Left renal pelvis (tissue), 4 donors: ENCODE data around the gene MYCBPAP. TPM values are rescaled to one million over a fixed set of nuclear protein-coding genes. Genes with fewer than 3 reads are reported as not detected.

Experiments
- DNase-seq, 4 donors: peaks; one replicate each; pipeline ENCODE4 v3.0.0-alpha.2; 2013; ENCODE audit warnings: low read depth in 4 of 4, low spot score in 3 of 4
- polyA plus RNA-seq, 4 donors: library from polyadenylated mRNA; unstranded; fragments of 120-200 nt; gene quantifications; one replicate each; pipeline ENCODE4 v1.2.1, GENCODE V29; 2013; ENCODE audit not compliant: insufficient read length in 4 of 4

The MYCBPAP gene
- polyA plus RNA-seq, 4 donors: 1.4 to 3.4 (median 2.4) TPM

GRCh38 chr17:50514936-50515702 lies 6.9 kb downstream of the MYCBPAP start:
- DNase-seq: no peak

DNA sequence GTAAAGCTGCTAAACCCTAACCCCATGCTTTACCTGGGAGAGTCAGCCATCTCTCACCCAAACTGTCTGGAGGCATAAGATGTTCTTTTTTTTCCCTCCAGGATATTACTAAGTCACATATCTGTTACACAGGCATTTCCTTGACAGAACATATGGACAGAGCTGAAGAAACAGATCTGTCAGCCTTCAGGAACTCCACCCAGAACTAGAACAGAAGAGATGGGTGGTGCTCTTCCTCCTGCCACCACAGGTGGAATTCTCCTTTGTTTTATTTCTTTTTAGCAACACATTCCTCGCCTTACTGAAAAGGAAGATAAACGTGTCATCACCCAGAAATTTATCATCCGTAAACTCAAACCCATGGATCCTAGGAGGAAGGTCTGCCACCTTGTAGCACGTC lies 8.8 kb downstream of the MYCBPAP start:
- no peak for DNase-seq

DNA sequence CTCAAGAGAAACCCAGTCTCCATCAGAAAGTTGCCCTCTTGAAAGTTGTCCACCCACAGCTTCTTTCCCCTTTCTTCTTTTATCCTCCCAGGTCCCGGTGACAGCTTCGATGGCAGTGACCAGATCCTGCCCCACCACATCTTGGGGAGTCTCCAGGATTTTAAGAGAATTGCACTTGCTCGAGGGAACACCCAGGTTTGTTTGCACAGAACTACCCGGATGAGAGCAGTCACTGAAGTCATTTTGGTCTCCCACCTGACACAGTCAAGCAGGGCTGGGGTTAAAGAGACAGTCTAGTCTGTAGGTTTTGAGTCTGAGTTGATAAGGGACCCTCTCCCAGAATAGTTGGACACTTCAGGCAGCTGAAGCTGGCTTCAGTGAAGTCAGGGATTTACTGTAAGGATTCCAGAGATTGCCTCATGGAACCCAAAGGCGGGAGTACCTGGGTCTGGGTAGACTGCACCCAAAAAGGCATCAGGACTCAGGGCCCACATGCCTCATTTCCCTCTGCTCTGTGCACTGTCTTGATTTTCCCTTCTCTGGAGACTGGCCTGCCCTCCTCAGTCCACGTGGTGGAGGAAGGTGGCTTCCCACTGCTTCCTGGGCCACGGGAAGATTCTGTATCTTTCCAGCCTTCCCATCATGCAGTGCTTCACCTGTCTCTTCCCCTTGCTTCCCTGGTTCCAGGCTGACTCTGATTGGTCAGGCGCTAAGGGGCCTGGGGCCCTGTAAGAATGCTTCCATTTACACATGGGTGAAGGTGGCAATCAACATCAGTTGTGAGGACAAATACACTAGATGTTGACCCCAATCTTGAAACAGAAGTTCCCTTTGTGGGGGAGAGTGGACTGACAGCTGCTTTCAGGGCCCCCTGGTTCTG lies 9.5 kb downstream of the MYCBPAP start:
- no peak for DNase-seq

DNA sequence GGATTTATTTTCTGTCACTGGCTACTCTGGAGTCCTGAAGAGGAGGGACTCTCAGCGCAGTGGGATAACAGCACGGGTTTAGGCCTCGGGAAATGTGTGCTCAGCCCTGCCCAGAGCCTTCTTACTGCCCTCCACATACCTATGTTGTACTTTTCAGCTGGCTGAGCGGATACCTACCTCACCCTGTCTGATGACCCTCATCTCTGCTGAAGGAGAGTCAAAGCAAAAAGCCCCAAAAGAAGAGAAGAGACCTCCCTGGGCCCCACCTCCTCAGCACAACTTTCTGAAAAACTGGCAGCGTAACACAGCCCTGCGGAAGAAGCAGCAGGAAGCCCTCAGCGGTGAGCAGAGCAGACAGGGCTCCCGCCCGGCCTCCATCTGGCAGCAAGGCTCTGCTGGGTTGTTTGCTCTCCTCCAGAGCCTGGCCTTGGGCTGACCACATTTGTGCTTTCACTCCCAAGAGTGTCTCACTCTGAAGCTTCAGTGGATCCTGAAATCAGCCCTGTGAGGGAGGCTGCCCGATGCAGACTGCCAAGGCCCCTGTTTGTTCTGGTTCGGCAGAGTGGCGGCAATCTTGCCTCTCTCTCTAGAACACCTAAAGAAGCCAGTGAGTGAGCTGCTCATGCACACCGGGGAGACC lies 10.3 kb downstream of the MYCBPAP start:
- no peak for DNase-seq

DNA sequence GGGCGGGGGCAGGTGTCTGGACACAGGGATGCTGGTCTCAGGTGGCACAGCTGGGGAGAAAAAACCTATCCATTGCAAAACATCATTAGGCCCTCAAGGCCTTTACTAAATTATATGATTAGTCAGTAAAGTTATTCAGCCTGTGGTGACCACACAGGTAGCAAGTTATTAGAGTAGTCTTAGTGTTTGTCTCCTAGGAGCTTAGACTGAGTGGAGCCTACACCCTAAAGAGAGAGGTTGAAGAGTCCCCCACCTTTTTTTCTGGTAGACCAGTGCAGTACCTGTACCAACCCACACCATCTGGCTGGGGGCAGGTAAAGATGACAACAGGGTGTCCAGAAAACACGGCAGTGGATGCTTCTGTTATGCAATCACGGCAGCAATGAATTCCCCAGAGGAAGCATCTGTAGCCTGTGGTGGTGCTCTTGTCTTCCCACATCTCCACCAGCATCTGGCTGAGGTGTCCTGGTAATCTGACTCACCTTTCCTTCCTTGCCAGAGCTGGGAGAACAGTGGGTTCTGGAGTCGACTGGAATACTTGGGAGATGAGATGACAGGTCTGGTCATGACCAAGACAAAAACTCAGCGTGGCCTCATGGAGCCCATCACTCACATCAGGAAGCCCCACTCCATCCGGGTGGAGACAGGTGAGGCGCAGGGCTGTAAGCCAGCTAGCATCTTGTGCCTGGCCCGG lies 11.0 kb downstream of the MYCBPAP start:
- DNase-seq: no peak

GRCh38 chr17:50520483-50520882 lies 12.2 kb downstream of the MYCBPAP start:
- no peak for DNase-seq

- DNase-seq: no peak
Measured at GRCh38 chr17:50521514-50521913, 13.3 kb downstream of the MYCBPAP start.

DNA sequence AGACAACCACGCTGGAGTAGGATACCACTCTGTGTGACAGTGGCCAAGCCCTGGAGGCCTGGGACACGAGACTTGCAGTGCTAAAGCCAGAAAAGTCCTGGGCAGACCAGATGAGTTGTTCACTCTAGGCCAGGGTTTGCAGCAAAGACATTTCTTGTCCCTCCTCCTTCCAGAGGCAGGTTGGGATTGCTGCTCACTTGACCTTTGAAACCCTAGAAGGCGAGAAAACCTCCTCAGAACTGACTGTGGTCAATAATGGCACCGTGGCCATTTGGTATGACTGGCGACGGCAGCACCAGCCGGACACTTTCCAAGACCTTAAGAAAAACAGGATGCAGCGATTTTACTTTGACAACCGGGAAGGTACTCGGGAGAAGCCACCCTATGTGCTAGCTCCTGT lies 14.5 kb downstream of the MYCBPAP start:
- DNase-seq: no peak

DNA sequence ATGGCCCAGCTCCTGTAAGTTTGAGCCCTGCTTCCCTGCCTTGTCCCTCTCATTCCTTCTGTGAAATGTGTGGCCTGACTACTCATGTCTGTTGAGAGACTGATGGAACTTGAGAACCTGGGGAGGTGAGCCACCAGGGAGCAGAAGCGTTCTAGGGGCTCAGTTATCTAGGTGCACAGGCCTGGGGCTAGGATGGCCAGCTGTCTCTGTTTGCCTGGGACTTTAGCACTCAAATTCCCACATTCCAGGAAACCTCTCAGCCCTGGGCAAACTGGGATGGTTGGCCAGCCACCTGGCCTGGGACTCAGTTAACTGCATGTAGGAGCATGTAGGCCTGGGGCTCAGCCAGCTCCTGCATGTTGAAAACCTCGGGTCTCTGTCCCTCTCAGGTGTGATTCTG lies 15.0 kb downstream of the MYCBPAP start:
- no peak for DNase-seq

DNA sequence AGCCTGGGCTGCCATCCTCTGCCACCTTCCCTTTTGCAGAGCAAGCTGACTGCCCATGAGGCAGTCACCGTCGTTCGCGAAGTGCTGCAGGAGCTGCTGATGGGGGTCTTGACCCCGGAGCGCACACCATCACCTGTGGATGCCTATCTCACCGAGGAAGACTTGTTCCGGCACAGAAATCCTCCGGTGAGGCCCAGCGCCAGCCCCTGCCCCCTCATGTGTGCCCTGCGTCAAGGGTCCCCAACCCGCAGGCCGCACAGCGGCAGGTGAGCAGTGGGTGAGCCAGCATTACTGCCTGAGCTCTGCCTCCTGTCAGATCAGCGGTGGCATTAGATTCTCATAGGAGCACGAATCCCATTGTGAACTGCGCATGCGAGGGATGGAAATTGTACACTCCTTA lies 16.6 kb downstream of the MYCBPAP start:
- DNase-seq: no peak

- no peak for DNase-seq
Measured at GRCh38 chr17:50527155-50527762, 19.0 kb downstream of the MYCBPAP start.

- DNase-seq: no peak
Measured at GRCh38 chr17:50527949-50528474, 19.8 kb downstream of the MYCBPAP start.

DNA sequence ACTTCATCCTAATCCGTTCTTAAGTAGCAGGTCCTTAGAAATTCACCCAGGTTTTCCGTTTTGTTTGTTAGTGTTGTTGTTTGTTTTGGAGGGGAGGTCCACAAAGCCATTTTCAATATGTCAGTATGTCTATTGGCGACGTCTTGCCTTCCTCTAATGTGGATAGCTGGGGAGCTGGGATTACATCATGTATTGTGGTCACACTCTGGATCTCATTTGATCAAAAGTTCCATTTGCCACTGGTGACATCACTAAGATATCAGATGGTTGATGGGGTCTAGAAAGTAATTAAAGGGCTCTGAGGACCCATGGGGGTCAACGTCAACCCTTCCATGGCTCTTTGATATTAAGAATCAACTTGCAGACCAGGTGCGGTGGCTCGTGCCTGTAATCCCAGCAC lies 21.6 kb downstream of the MYCBPAP start:
- DNase-seq: no peak

DNA sequence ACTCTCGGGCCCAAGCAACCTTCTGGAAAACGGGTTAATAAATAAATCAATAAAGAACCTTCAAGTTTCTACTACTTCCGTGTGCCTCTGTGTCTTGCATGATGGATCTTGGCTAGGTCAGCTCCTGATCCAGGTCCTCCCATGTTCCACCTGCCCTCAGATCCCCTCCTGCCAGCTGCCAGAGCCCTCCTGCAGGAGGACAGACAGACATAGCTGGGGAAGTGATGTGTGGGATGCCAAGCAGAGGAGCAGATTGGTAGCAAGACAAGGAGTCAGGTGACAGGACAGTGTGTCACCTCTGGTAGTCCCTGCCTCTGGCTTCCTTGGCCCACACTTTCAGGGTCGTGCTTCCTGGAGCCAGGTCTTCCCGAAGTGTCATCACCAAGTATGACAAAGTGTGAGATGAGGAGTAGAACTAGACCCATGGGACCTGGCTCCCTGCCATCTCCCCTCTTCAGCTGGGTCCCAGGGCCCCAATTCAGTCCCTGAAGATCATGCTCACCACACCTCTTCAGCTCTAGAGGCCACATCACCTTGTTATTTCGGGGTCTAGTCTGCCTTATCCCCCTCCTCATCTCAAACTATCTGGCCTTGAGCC lies 23.3 kb downstream of the MYCBPAP start:
- DNase-seq: no peak

DNA sequence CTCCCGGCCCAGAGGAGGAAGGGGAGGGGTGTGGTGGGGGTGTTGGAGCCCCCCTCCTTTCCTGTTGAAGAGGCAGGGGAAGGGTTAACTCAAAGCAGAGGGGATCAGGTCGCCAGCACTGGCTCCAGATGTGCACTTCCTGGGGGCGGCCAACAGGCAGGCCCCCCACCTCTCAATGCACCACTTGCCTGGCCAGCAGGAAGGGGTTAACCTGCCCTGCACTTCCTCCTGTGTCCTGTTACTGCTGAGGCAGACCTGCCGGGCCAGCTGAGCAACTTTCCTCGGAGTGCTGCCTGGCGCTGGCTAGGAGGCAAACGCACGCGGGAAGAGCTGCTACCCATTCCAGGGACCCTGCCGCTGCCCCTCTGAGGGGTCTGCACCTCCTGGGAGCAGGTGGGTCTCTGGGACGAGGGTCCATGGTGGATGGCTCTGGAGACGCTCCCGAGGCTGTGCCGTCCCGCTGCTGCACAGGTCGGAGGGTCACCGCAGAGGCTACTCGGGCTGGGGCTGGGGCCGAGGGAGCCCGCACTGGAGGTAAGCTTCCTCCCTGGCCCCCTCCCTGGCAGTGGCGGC lies 24.3 kb downstream of the MYCBPAP start, which contains the start of gene EPN3:
Gene EPN3, plus strand, starts transcription at position 284 of the 573 bp plus-strand sequence. CDS start 3,822 bp downstream, outside the sequence.
- DNase-seq: no peak

DNA sequence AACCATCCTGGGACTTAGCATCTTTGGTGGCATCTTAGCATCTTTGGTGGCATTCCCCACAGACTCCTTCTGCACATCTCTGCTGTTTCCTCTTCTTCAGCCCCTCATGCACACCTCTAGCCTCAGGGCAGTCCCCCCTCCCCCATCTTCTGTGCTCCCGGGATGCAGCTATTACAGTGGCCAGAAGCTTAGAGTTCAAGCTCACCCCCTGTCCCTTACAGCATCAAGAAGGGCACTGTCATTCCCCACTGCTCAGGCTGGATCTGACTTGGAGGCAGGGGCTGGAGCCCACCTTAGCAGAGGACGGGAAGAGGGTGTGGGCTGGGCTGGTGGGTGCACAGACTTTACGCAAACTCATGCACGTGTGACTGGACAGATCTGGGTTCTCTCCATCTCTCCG lies 24.9 kb downstream of the MYCBPAP start:
- DNase-seq: no peak

GRCh38 chr17:50533720-50534148 lies 25.5 kb downstream of the MYCBPAP start:
- DNase-seq: no peak

DNA sequence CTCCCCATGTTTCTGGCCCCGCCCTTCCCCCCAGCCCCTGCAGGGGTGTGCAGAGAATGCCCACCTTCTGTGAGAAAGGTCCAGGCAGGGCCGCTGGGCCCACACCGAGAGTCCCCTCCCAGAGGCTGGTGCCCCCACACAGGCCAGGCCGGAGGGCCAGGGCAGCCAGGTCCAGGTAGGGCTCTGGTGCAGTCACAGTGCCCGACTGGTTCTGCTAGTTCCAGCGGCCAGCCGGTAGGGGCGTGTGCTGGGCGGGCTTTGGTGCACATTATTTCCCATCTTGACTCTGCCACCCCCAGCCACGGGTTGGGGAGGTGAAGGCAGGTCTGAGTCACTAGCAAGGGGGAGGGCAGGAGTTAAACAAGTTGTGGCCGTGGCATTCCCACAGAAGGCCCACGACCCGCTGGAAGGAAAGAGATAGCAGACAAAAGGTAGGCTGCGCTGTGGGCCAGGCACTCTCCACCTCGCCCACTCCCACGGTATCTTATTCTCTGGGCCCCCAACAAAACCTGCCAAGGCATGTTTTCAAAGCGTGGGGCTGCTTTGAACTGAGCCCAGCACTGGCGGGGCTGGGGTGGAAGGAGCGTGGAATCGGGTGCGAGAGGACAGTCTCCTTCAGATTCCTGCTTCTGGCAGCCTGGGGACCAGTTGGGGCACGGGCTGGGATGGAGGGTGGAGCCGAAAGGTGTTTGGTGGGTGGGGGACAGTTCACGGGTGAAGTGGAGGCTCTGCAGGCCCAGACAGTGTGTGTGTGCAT lies 26.2 kb downstream of the MYCBPAP start:
- DNase-seq: no peak

DNA sequence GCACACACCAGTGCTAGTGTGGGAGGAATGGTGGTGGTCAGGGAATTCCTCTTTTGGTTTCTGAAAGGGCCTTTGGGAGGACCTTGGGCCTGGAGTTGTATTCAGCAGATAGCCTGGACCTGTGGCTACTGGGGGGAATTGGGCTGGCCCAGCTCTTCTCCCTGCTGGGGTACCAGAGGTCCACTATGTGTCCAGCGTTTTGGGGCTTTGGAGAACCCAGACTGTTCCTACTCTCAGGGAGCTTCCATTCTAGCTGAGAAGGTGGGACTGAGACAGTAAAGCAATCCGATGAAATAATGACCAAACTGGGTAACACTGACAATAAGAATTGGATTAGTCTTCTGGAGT lies 26.7 kb downstream of the MYCBPAP start:
- no peak for DNase-seq
